NOMO-1 (cell line): ENCODE measurements around the gene HLTF.

Experiments used
- DNase-seq, 2 experiments: peaks; one replicate each; lab custom pipeline; 2025; ENCODE audit not compliant: unreplicated experiment in 2 of 2; lab: John Stamatoyannopoulos, UW

Gene HLTF

GRCh38 chr3:149020196-149020838 is 66.0 kb downstream of the HLTF start:
- no peak for DNase-seq

GRCh38 chr3:149019580-149019979 is 66.8 kb downstream of the HLTF start:
- no peak for DNase-seq

GRCh38 chr3:149018247-149018646 is 68.1 kb downstream of the HLTF start:
- DNase-seq: no peak

GRCh38 chr3:149016669-149017541 is 69.4 kb downstream of the HLTF start:
- no peak for DNase-seq

- DNase-seq: no peak
Measured at GRCh38 chr3:149016242-149016641, 70.1 kb downstream of the HLTF start.

GRCh38 chr3:149015393-149015792 is 70.9 kb downstream of the HLTF start:
- no peak for DNase-seq

- DNase-seq: no peak
Measured at GRCh38 chr3:149013726-149014125, 72.6 kb downstream of the HLTF start.

GRCh38 chr3:149011676-149012075 is 74.7 kb downstream of the HLTF start:
- DNase-seq: no peak

GRCh38 chr3:149010966-149011365 is 75.4 kb downstream of the HLTF start:
- no peak for DNase-seq

- DNase-seq: no peak
Measured at GRCh38 chr3:149010504-149010951, 75.8 kb downstream of the HLTF start.

- DNase-seq: no peak
Measured at GRCh38 chr3:149009732-149010131, 76.6 kb downstream of the HLTF start.

GRCh38 chr3:149007567-149008257 is 78.6 kb downstream of the HLTF start:
- no peak for DNase-seq

- no peak for DNase-seq
Measured at GRCh38 chr3:149005416-149005815, 80.9 kb downstream of the HLTF start.

GRCh38 chr3:149004622-149005021 is 81.7 kb downstream of the HLTF start:
- DNase-seq: no peak

- no peak for DNase-seq
Measured at GRCh38 chr3:149003653-149004305, 82.6 kb downstream of the HLTF start.

- no peak for DNase-seq
Measured at GRCh38 chr3:149001727-149002126, 84.6 kb downstream of the HLTF start.

GRCh38 chr3:149000206-149000745 is 86.1 kb downstream of the HLTF start:
- DNase-seq: peak; percentile 83 to 99

GRCh38 chr3:148999806-149000205 is 86.5 kb downstream of the HLTF start:
- peak; percentile 59 to 76 for DNase-seq

GRCh38 chr3:148998715-148999423 is 87.5 kb downstream of the HLTF start:
- peak; percentile 54 to 72 for DNase-seq

GRCh38 chr3:148998297-148998696 is 88.0 kb downstream of the HLTF start:
- peak in 1 of 2 experiments; percentile 41 for DNase-seq
